ENCODE data around the gene TLK1.

DNA sequence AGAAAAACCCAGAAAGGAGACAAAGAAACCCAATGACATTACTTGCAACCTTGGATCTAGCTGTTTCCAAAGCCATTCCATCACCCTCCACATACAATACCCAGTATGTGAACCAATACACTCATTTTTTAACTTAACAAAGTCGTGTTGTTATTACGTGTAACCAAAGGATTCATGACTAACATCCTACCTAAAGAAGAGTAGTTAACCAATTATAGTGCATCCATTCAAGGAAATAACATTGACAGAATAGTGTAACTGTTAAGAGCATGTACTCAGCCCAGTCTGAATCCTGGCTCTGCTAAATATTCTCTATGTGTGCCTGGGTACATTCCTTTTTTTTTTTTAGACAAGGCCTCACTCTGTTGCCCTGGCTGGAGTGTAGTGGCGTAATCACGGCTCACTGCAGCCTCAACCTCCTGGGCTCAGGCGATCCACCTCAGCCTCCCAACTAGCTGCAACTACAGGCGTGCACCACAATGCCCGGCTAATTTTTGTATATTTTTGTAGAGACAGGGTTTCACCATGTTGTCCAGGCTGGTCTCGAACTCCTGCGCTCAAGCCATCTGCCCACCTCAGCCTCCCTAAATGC is 9.9 kb downstream of the TLK1 start:
- TF ChIP-seq, protein P1, sequence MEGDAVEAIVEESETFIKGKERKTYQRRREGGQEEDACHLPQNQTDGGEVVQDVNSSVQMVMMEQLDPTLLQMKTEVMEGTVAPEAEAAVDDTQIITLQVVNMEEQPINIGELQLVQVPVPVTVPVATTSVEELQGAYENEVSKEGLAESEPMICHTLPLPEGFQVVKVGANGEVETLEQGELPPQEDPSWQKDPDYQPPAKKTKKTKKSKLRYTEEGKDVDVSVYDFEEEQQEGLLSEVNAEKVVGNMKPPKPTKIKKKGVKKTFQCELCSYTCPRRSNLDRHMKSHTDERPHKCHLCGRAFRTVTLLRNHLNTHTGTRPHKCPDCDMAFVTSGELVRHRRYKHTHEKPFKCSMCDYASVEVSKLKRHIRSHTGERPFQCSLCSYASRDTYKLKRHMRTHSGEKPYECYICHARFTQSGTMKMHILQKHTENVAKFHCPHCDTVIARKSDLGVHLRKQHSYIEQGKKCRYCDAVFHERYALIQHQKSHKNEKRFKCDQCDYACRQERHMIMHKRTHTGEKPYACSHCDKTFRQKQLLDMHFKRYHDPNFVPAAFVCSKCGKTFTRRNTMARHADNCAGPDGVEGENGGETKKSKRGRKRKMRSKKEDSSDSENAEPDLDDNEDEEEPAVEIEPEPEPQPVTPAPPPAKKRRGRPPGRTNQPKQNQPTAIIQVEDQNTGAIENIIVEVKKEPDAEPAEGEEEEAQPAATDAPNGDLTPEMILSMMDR (IDR thresholded peaks at IDR 0.05): no peak
- TF ChIP-seq POLR2AphosphoS5 (IDR thresholded peaks at IDR 0.05): no peak
- TF ChIP-seq POLR2A (IDR thresholded peaks at IDR 0.05): no peak
